ENCODE measurements around the gene RPL29. TPM values are rescaled to one million over a fixed set of nuclear protein-coding genes. Genes with fewer than 3 reads are reported as not detected.

The RPL29 gene
- total and polyA plus RNA-seq, 8 donors, result 643 to 1,829 (median 1,063) TPM

- WGBS, 2 donors, result 52 to 63% methylated on average over 4 of the region's 4 CpGs
- intact Hi-C loops (cut with DNase I), result no loop called here
- no peak for FAIRE-seq
These were observed 25.9 kb downstream of the RPL29 start for GRCh38 chr3:51969841-51970240.

GRCh38 chr3:51968883-51969678 is 26.6 kb downstream of the RPL29 start:
- H3K4me3 ChIP-seq, result no peak overlapping the region
- no peak for ATAC-seq
- H3K27me3 ChIP-seq, result no peaks in the 10 kb centered on the region
- TF ChIP-seq CTCF (IDR thresholded peaks at IDR 0.05), result no peak
- FAIRE-seq, result no peak
- no peaks in the 10 kb centered on the region for H3K36me3 ChIP-seq
- peaks cover 8 to 20% (median 16%) of the 10 kb centered on the region in 3 donors for H3K4me1 ChIP-seq
- H3K9me3 ChIP-seq, result no peaks in the 10 kb centered on the region
- peak in 2 of 6 donors; percentile 49 to 69 for DNase-seq
- H3K27ac ChIP-seq, result no peak overlapping the region
- intact Hi-C loops (cut with DNase I), result no loop called here
- WGBS, 2 donors, result 77 to 83% methylated on average over 6 of the region's 6 CpGs

More at GRCh38 chr3:51969841-51970240, 25.9 kb downstream of the RPL29 start:
- Histone ChIP-seq H3K36me3 (no peaks in the 10 kb centered on the region), H3K4me3 (no peak overlapping the region), H3K27ac (peak overlapping the region in 1 of 4 donors; percentile 23), H3K27me3 (no peaks in the 10 kb centered on the region), H3K4me1 (peaks cover 15 to 26% (median 23%) of the 10 kb centered on the region in 3 donors), H3K9me3 (no peaks in the 10 kb centered on the region)
- ATAC-seq (no peak), DNase-seq (peak in 2 of 6 donors; percentile 47 to 67)
- no peak for TF ChIP-seq CTCF (IDR thresholded peaks at IDR 0.05)

DNA sequence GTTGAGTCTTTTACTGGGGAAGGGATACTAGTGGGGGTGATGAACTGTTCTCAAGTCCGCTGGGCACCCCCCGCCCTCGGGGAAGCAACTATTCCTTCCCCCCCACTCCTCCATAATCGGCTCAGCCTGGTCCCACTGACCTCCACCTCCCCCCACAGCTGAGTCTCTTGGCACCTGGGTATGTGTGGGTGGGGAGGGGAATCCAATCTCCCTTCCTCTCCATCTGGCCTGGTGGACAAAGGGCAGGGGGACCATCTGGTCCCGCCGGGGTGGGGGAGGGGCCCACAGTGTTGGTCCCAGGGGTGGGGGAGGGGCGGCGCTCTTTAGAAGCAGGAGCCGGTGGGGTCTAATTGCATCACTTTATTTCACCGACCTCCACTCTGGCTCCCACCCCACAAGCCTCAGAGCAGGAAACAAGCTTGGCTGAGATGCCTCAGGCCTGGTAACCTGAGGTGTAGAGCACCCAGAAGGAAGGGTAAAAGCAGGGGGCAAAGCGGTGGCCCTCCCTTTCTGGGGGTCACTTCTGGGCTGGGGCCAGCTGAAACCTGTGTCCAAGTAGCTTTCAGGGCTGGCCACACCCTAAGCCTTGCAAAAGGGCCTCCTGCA is 27.4 kb downstream of the RPL29 start:
- Histone ChIP-seq H3K4me1 (peaks cover 6 to 19% (median 15%) of the 10 kb centered on the region in 3 donors), H3K27me3 (no peaks in the 10 kb centered on the region), H3K4me3 (peak overlapping the region; percentile 31 to 72 (median 71)), H3K36me3 (no peaks in the 10 kb centered on the region), H3K9me3 (no peaks in the 10 kb centered on the region), H3K27ac (peak overlapping the region; percentile 53 to 82 (median 71))
- no peak for FAIRE-seq
- ATAC-seq, result peak in 3 of 4 donors; percentile 5 to 15 (median 9)
- TF ChIP-seq CTCF (IDR thresholded peaks at IDR 0.05), result no peak
- WGBS, 2 donors, result 15 to 18% methylated on average over 10 to 11 of the region's 11 CpGs
- intact Hi-C loops (cut with DNase I), result no loop called here
- peak in 2 of 6 donors; percentile 52 to 67 for DNase-seq

DNA sequence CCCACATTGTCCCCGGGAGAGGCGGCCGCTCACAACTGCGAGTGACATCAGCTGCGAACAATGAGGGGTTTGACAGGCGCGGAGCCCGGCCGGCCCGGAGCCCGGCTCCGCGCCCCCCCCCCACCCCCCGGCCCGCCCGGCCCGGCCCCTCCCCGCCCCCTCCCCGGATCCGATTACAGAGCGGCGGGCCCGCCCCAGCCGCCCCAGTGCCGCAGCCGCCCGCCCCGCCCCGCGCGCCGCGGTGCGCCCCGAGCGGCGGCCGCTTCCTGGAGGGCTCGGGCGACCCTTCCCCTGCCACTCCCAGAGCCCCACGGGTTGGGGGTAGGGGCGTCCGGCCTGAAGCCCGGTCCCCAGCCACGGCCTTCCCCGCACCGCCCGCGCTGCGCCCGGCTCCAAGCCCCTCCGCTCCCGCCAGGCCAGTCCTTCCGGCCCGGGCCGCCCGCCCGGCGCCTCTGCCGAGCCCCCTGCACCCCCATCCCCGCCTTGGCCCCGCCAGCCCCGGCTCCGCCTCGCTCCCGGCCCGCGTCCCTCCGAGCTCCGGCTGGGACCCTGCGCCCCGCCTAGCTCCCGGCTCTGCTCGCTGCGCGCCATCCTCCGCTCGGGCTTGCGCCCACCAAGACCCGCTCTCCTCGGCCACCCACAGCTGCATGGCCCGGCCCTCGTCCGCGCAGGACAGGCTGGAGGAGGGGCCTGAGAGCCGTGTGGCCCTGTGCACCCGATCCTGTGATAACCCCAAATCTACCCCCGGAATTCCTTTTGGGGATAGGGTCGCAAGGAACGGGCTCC is 28.1 kb downstream of the RPL29 start, which contains the start of gene PCBP4:
TSS of gene PCBP4 (minus strand) at position 71 of the 786 bp plus-strand sequence. CDS start 6,214 bp downstream, outside the sequence.
- intact Hi-C loops (cut with DNase I), result no loop called here
- DNase-seq, result peak; percentile 74 to 88 (median 82)
- no peak for TF ChIP-seq CTCF (IDR thresholded peaks at IDR 0.05)
- ATAC-seq, result peak; percentile 61 to 74 (median 67)
- H3K27me3 ChIP-seq, result no peaks in the 10 kb centered on the region
- WGBS, 2 donors, result 1 to 2% methylated on average over 49 to 78 of the region's 90 CpGs
- FAIRE-seq, result no peak
- peak within 1 kb of the TSS; percentile 48 to 72 (median 71) for H3K4me3 ChIP-seq
- H3K36me3 ChIP-seq, result no peaks in the 10 kb centered on the region
- peaks cover 4 to 19% (median 15%) of the 10 kb centered on the region in 3 donors for H3K4me1 ChIP-seq
- no peaks in the 10 kb centered on the region for H3K9me3 ChIP-seq
- peak within 1 kb of the TSS; percentile 61 to 82 (median 71) for H3K27ac ChIP-seq
